ENCODE data around the gene DELE1. TPM values are rescaled to one million over a fixed set of nuclear protein-coding genes. Genes with fewer than 3 reads are reported as not detected.

DELE1 gene
- polyA plus RNA-seq, 1 donor from 2014 or later, result 49.6 TPM

GRCh38 chr5:141914797-141915196, 8.9 kb upstream of the DELE1 start:
- no peak overlapping the region for H3K4me2 ChIP-seq (ENCODE audit: low read length)
- H4K20me1 ChIP-seq (ENCODE audit: insufficient read depth), result no peaks in the 10 kb centered on the region
- TF ChIP-seq POLR2AphosphoS5 (IDR thresholded peaks at IDR 0.05) (no peak), EP300 (conservative IDR thresholded peaks at IDR 0.05; ENCODE audit: poor library complexity, severe bottlenecking) (no peak), SMC3 (conservative IDR thresholded peaks at IDR 0.05; ENCODE audit: poor library complexity) (no peak), RAD21 (conservative IDR thresholded peaks at IDR 0.05) (no peak), MXI1 (conservative IDR thresholded peaks at IDR 0.05; ENCODE audit: poor library complexity, severe bottlenecking) (no peak), CTCF (IDR thresholded peaks at IDR 0.05; ENCODE audit: poor library complexity, severe bottlenecking) (no peak), REST (IDR thresholded peaks at IDR 0.05; ENCODE audit: borderline replicate concordance) (no peak), TAF1 (IDR thresholded peaks at IDR 0.05; ENCODE audit: low read depth) (no peak), EZH2 (IDR thresholded peaks at IDR 0.05; ENCODE audit: borderline replicate concordance, insufficient read depth, low read length, poor library complexity, severe bottlenecking) (no peak)
- no peaks in the 10 kb centered on the region for H3F3A ChIP-seq (ENCODE audit: insufficient read depth, low read length, poor library complexity, severe bottlenecking)
- H3K36me3 ChIP-seq (ENCODE audit: insufficient read depth, low read length), result no peaks in the 10 kb centered on the region
- H3K9ac ChIP-seq (ENCODE audit: low read length), result no peak overlapping the region
- H3K4me3 ChIP-seq (ENCODE audit: low read length), result no peak overlapping the region
- no peaks in the 10 kb centered on the region for H3K79me2 ChIP-seq (replicated peaks; ENCODE audit: insufficient read depth, low read length)
- no peaks in the 10 kb centered on the region for H3K9me2 ChIP-seq (ENCODE audit: insufficient read depth, low read length)
- H2AFZ ChIP-seq (ENCODE audit: low read depth, low read length), result no peak overlapping the region
- H3K27ac ChIP-seq (ENCODE audit: low read length), result no peak overlapping the region
- no peaks in the 10 kb centered on the region for H3K27me3 ChIP-seq (ENCODE audit: insufficient read depth, low read depth, low read length)
- H3K9me3 ChIP-seq (ENCODE audit: low read length), result no peaks in the 10 kb centered on the region

GRCh38 chr5:141915881-141916336, 7.8 kb upstream of the DELE1 start:
- no peak overlapping the region for H3K4me3 ChIP-seq (ENCODE audit: low read length)
- H2AFZ ChIP-seq (ENCODE audit: low read depth, low read length), result no peak overlapping the region

More at GRCh38 chr5:141915881-141916336, 7.8 kb upstream of the DELE1 start:
- Histone ChIP-seq H3K36me3 (ENCODE audit: insufficient read depth, low read length) (no peaks in the 10 kb centered on the region), H3K79me2 (replicated peaks; ENCODE audit: insufficient read depth, low read length) (no peaks in the 10 kb centered on the region), H3K27me3 (ENCODE audit: insufficient read depth, low read depth, low read length) (no peaks in the 10 kb centered on the region), H3K9ac (ENCODE audit: low read length) (no peak overlapping the region), H3F3A (ENCODE audit: insufficient read depth, low read length, poor library complexity, severe bottlenecking) (no peaks in the 10 kb centered on the region), H3K4me2 (ENCODE audit: low read length) (no peak overlapping the region), H4K20me1 (ENCODE audit: insufficient read depth) (no peaks in the 10 kb centered on the region), H3K9me3 (ENCODE audit: low read length) (no peaks in the 10 kb centered on the region), H3K27ac (ENCODE audit: low read length) (no peak overlapping the region), H3K9me2 (ENCODE audit: insufficient read depth, low read length) (no peaks in the 10 kb centered on the region)
- TF ChIP-seq EZH2 (IDR thresholded peaks at IDR 0.05; ENCODE audit: borderline replicate concordance, insufficient read depth, low read length, poor library complexity, severe bottlenecking) (no peak), REST (IDR thresholded peaks at IDR 0.05; ENCODE audit: borderline replicate concordance) (no peak), POLR2AphosphoS5 (IDR thresholded peaks at IDR 0.05) (no peak), SMC3 (conservative IDR thresholded peaks at IDR 0.05; ENCODE audit: poor library complexity) (no peak), RAD21 (conservative IDR thresholded peaks at IDR 0.05) (no peak), EP300 (conservative IDR thresholded peaks at IDR 0.05; ENCODE audit: poor library complexity, severe bottlenecking) (no peak), TAF1 (IDR thresholded peaks at IDR 0.05; ENCODE audit: low read depth) (no peak), CTCF (IDR thresholded peaks at IDR 0.05; ENCODE audit: poor library complexity, severe bottlenecking) (no peak), MXI1 (conservative IDR thresholded peaks at IDR 0.05; ENCODE audit: poor library complexity, severe bottlenecking) (no peak)

Data from neural cell (in vitro differentiated cells).